Kidney (tissue), 14 donors: ENCODE results near the gene PARN. TPM values are rescaled to one million over a fixed set of nuclear protein-coding genes. Genes with fewer than 3 reads are reported as not detected.
A peak's percentile ranks its signal among the peaks of the same experiment; 100 is the strongest.

Experiments used
- DNase-seq, 5 donors: peaks; one replicate each; pipeline ENCODE4 v3.0.0-alpha.2; 2013 to 2020
- FAIRE-seq: peaks from 2 replicates; lab custom pipeline; 2012; peaks lifted over from hg19 to GRCh38; lab: Jason Lieb, UNC
- H3K27ac ChIP-seq, 2 donors: one replicate each; pipeline ENCODE4 v1.7.0; 2013; ENCODE audit warnings: low read depth in 2 of 2, low read length in 2 of 2, inconsistent platforms in 1 of 2
- H3K27me3 ChIP-seq: one replicate; pipeline ENCODE4 v1.7.1; 2013; ENCODE audit warnings: low read length, inconsistent platforms; ENCODE audit not compliant: control insufficient read depth, insufficient read depth
- H3K36me3 ChIP-seq, 3 donors: one replicate each; pipeline versions ENCODE4 v1.7.0 to v1.7.1; 2013; ENCODE audit warnings: low read length in 3 of 3, control low read depth in 1 of 3, inconsistent platforms in 1 of 3; ENCODE audit not compliant: insufficient read depth in 3 of 3, control insufficient read depth in 2 of 3
- H3K4me1 ChIP-seq, 3 donors: one replicate each; pipeline versions ENCODE4 v1.7.0 to v1.7.1; 2013; ENCODE audit warnings: low read length in 3 of 3, inconsistent platforms in 1 of 3, low read depth in 1 of 3; ENCODE audit not compliant: control insufficient read depth in 2 of 3, insufficient read depth in 2 of 3
- H3K4me3 ChIP-seq, 3 donors: one replicate each; pipeline versions ENCODE4 v1.7.0 to v1.8.1; 2013; ENCODE audit warnings: low read length in 3 of 3, control low read depth in 1 of 3, inconsistent platforms in 1 of 3
- H3K9ac ChIP-seq, 3 donors: one replicate each; pipeline versions ENCODE4 v1.7.0 to v1.7.1; 2013; ENCODE audit warnings: low read length in 3 of 3, control low read depth in 1 of 3, inconsistent platforms in 1 of 3
- H3K9me3 ChIP-seq, 3 donors: one replicate each; pipeline versions ENCODE4 v1.7.0 to v1.7.1; 2013; ENCODE audit warnings: low read length in 3 of 3, control low read depth in 1 of 3, inconsistent platforms in 1 of 3; ENCODE audit not compliant: control insufficient read depth in 2 of 3, insufficient read depth in 1 of 3
- CTCF ChIP-seq: IDR thresholded peaks from 3 replicates; pipeline ENCODE4 v1.5.1; 2012; ENCODE audit warnings: mild to moderate bottlenecking, moderate library complexity, borderline replicate concordance; ENCODE audit not compliant: insufficient read depth; ENCODE audit errors: extremely low read depth
- intact Hi-C: fragments of 100-400 bp; cut with DNase I; formaldehyde crosslinking; loops from one replicate; pipeline ENCODE4 v1.11.1; 2022
- polyA plus RNA-seq: library from polyadenylated mRNA; stranded (reverse); fragments of 350-450 nt; fragmentation: Illumina TruSeq; extraction: RNeasy Lipid Tissue Mini Kit (QIAGEN cat#74804); gene quantifications from one replicate; pipeline ENCODE4 v1.2.3, GENCODE V29; 2014; ENCODE audit warnings: low read depth, low replicate concordance; ENCODE audit not compliant: insufficient read depth
- total RNA-seq: library from RNA; stranded (reverse); fragmentation: NEBNext Ultra II Directional; extraction: Animal tissue kit (Norgen Biotek cat#: 25700); gene quantifications from one replicate; pipeline ENCODE4 v1.2.1, GENCODE V29; 2021
- donor health status: control.
- donor health status: control.
- donor health status: control.
- donor health status: control.
- donor health status: control.
- donor health status: DM: yes; HTN: yes; CAD: no.
- donor health status: Normal renal cell carcinoma (clear cell type).

PARN gene
- total and polyA plus RNA-seq, 2 donors from 2014 or later, result 17.3 to 32.5 TPM

- TF ChIP-seq CTCF, result no peak
- intact Hi-C loops, result no loop called here
These were observed 180.7 kb downstream of the PARN start for GRCh38 chr16:14449334-14449733.

GRCh38 chr16:14448879-14449278 lies 181.2 kb downstream of the PARN start:
- Histone ChIP-seq H3K4me1 (no peaks in the 10 kb centered on the region), H3K9ac (no peak overlapping the region), H3K36me3 (peaks cover 0 to 11% (median 2%) of the 10 kb centered on the region in 3 donors), H3K27ac (no peak overlapping the region), H3K9me3 (no peaks in the 10 kb centered on the region), H3K4me3 (no peak overlapping the region), H3K27me3 (no peaks in the 10 kb centered on the region)
- intact Hi-C loops, result no loop called here
- FAIRE-seq (no peak), DNase-seq (no peak)
- TF ChIP-seq CTCF, result no peak

More at GRCh38 chr16:14449334-14449733, 180.7 kb downstream of the PARN start:
- Histone ChIP-seq H3K27ac (no peak overlapping the region), H3K9me3 (no peaks in the 10 kb centered on the region), H3K36me3 (peaks cover 0 to 11% (median 2%) of the 10 kb centered on the region in 3 donors), H3K4me3 (no peak overlapping the region), H3K9ac (no peak overlapping the region), H3K27me3 (no peaks in the 10 kb centered on the region), H3K4me1 (no peaks in the 10 kb centered on the region)
- DNase-seq (no peak), FAIRE-seq (no peak)

GRCh38 chr16:14447783-14448182 lies 182.3 kb downstream of the PARN start:
- no peak for TF ChIP-seq CTCF
- H3K36me3 ChIP-seq, result peaks cover 0 to 11% (median 2%) of the 10 kb centered on the region in 3 donors
- FAIRE-seq, result no peak
- no peaks in the 10 kb centered on the region for H3K9me3 ChIP-seq
- intact Hi-C loops, result no loop called here
- no peaks in the 10 kb centered on the region for H3K4me1 ChIP-seq
- no peak overlapping the region for H3K9ac ChIP-seq
- no peaks in the 10 kb centered on the region for H3K27me3 ChIP-seq
- H3K27ac ChIP-seq, result no peak overlapping the region
- no peak for DNase-seq
- no peak overlapping the region for H3K4me3 ChIP-seq

GRCh38 chr16:14446796-14447195 lies 183.3 kb downstream of the PARN start:
- Histone ChIP-seq H3K27me3 (no peaks in the 10 kb centered on the region), H3K4me3 (no peak overlapping the region), H3K9me3 (no peaks in the 10 kb centered on the region), H3K4me1 (no peaks in the 10 kb centered on the region), H3K36me3 (peaks cover 0 to 11% (median 2%) of the 10 kb centered on the region in 3 donors), H3K9ac (no peak overlapping the region), H3K27ac (no peak overlapping the region)
- FAIRE-seq (no peak), DNase-seq (peak in 1 of 5 donors; percentile 16)
- TF ChIP-seq CTCF, result no peak
- intact Hi-C loops, result no loop called here
